ENCODE measurements around the gene HIC2. TPM values are rescaled to one million over a fixed set of nuclear protein-coding genes. Genes with fewer than 3 reads are reported as not detected.
"Not testable (repeated sequence)": the region's sequence is repeated elsewhere in the genome, so short reads cannot be mapped to it uniquely, and the experiment has no call there.

The HIC2 gene
- total and polyA plus RNA-seq, 10 of the 15 experiments (the other 5 are each of a cell fraction or from before 2014, with no cell fraction given) = 0.11 to 5.0 (median 1.4) TPM

DNA sequence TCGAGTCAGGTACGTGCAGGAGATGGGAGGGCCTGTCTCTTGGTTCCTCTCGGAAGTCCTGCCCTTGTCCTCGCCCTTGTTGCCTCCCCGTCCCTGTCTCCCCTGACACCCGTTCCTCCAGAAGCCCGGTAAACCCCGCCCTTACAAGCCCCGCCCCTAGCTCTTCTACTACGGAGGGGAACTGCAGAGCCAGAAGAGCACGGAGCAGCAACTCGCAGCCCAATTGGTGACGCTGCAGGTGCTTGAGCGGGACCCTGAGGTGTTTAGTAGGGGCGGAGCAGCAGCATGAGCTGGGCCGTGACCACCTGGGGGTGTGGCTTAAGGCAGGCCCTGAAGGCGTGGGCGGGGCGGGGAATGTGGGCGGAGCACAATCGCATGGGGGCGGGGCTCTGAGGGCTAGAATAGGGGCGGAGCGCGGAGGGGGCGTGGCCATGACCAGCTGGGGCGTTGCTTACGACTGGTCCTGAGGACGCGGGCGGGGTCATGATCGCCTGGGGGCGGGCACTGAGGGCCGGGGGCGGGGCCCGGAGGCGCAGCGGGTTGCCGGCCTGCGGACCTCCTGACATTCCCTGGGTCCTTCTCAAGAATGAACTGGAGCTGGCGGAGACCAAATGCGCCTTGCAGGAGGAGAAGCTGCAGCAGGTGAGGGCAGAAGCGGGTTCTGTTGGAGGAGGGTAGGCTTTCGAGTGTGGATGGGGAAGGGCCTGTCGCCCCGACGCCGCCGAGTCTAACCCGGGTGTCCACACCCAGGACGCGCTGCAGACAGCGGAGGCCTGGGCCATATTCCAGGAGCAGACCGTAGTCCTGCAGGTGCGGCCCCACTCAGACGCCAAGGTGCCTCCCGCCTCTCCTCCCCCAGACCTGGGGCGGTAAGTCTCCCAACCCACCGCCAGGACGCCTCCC, 51.3 kb downstream of the HIC2 start:
- ATAC-seq (peak; percentile 95), FAIRE-seq (peak; percentile 27), DNase-seq (ENCODE audit: low read depth, low spot score) (peak; percentile 86)
- RAD21 ChIA-PET (ENCODE audit: unreplicated experiment); H3K4me2 ChIP-seq (ENCODE audit: control insufficient read depth, insufficient read depth); in situ Hi-C loops (cut with MboI); H3K9me3 ChIP-seq (replicated peaks; ENCODE audit: control insufficient read depth, insufficient read depth, low read length); POLR2A ChIA-PET; intact Hi-C loops (cut with micrococcal nuclease; ENCODE audit: unreplicated experiment); CTCF ChIA-PET; H3K27me3 ChIP-seq (replicated peaks in 1 of 2; ENCODE audit: control insufficient read depth in 2 of 2, insufficient read depth in 2 of 2, low read length in 1 of 2); H3K9ac ChIP-seq (ENCODE audit: control insufficient read depth, insufficient read depth, low read length); H3K4me1 ChIP-seq (ENCODE audit: control insufficient read depth, insufficient read depth, low read length); SMC1A ChIA-PET (ENCODE audit: uncharacterized antibody, unreplicated experiment); H3K36me3 ChIP-seq (ENCODE audit: control insufficient read depth in 2 of 2, insufficient read depth in 2 of 2, low read length in 1 of 2); H4K20me1 ChIP-seq (ENCODE audit: control insufficient read depth, insufficient read depth); H3K79me2 ChIP-seq (ENCODE audit: control insufficient read depth, insufficient read depth, low read length); H3K4me3 ChIP-seq; H3K27ac ChIP-seq (ENCODE audit: control insufficient read depth, insufficient read depth); BruUV-seq (replicated peaks): not testable (repeated sequence)
- 3% methylated on average over 11 of the region's 60 CpGs for WGBS (ENCODE audit: insufficient coverage, insufficient replicate concordance, low lambda C conversion rate, missing lambda C conversion rate)
- H2AFZ ChIP-seq (ENCODE audit: control insufficient read depth, low read depth, low read length) = peak overlapping the region; percentile 29

DNA sequence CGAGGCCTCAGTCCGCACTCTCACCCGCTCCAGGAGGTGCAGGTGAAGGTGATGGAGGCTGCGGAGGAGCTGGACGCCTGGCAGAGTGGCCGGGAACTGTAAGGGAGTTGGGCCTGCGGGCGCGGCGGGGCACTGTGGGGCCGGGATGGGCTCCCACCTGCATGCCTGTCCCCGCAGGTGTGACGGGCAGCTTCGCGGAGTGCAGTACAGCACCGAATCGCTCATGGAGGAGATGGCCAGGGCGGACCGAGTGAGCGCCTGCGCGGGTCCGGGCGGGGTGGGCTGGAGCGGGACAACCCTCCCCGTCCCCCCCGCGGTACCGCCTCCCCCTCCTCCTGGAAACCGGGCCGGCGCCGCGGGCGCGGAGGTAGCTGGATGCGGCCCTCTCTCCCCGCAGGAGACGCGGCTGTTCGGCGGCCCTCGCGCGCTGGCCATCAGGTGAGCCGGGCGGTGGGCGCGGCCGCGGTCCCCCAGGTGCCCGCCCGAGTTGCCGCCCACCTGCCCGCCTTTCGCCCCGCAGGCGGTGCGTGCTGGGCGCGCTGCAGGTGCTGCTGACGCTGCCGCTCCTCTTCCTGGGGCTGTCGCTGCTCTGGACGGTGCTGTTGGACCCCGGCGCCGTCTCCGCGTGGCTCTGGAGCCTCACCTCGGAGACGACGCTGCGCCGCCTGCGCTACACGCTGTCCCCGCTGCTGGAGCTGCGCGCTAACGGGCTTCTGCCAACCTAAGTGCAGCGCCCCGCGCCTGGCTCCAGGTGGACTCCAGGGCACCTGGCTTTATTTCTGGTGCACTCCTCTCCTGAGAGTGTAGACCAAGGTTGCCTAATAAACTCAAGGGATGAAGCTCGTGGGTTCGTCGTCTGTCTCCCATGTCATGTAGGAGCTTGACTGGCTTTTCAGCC, 52.2 kb downstream of the HIC2 start:
- SMC1A ChIA-PET (ENCODE audit: uncharacterized antibody, unreplicated experiment); H4K20me1 ChIP-seq (ENCODE audit: control insufficient read depth, insufficient read depth); H3K27me3 ChIP-seq (replicated peaks in 1 of 2; ENCODE audit: control insufficient read depth in 2 of 2, insufficient read depth in 2 of 2, low read length in 1 of 2); H3K36me3 ChIP-seq (ENCODE audit: control insufficient read depth in 2 of 2, insufficient read depth in 2 of 2, low read length in 1 of 2); in situ Hi-C loops (cut with MboI); BruUV-seq (replicated peaks); H2AFZ ChIP-seq (ENCODE audit: control insufficient read depth, low read depth, low read length); RAD21 ChIA-PET (ENCODE audit: unreplicated experiment); DNase-seq (ENCODE audit: low read depth, low spot score); H3K9me3 ChIP-seq (replicated peaks; ENCODE audit: control insufficient read depth, insufficient read depth, low read length); intact Hi-C loops (cut with micrococcal nuclease; ENCODE audit: unreplicated experiment); CTCF ChIA-PET; FAIRE-seq; H3K4me2 ChIP-seq (ENCODE audit: control insufficient read depth, insufficient read depth); H3K79me2 ChIP-seq (ENCODE audit: control insufficient read depth, insufficient read depth, low read length); H3K4me1 ChIP-seq (ENCODE audit: control insufficient read depth, insufficient read depth, low read length); H3K4me3 ChIP-seq; POLR2A ChIA-PET; ATAC-seq; H3K9ac ChIP-seq (ENCODE audit: control insufficient read depth, insufficient read depth, low read length); H3K27ac ChIP-seq (ENCODE audit: control insufficient read depth, insufficient read depth): not testable (repeated sequence)
- WGBS (ENCODE audit: insufficient coverage, insufficient replicate concordance, low lambda C conversion rate, missing lambda C conversion rate) = 43% methylated on average over 27 of the region's 87 CpGs

DNA sequence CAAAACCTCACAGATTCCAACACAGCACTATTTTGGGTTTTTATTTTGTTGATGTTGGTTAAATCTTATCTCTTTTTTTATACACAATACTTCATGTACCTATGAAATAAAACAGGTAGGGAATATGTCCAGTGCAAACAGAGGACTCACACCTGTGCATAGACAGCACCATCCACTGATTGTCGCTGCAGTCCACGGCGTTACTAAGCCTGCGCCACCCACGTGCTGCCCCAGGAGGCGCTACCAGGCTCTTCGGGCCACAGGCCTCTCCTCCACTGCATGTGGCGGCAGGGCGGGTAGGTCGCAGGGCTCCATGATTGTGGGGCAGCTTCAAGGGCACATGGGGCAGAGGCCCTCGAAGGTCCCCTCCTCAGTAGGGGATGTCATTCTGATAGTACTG, 55.8 kb downstream of the HIC2 start:
- H3K4me2 ChIP-seq (ENCODE audit: control insufficient read depth, insufficient read depth); H3K27ac ChIP-seq (ENCODE audit: control insufficient read depth, insufficient read depth); ATAC-seq; RAD21 ChIA-PET (ENCODE audit: unreplicated experiment); H3K4me3 ChIP-seq; H2AFZ ChIP-seq (ENCODE audit: control insufficient read depth, low read depth, low read length); POLR2A ChIA-PET; H3K36me3 ChIP-seq (ENCODE audit: control insufficient read depth in 2 of 2, insufficient read depth in 2 of 2, low read length in 1 of 2); H3K9ac ChIP-seq (ENCODE audit: control insufficient read depth, insufficient read depth, low read length); in situ Hi-C loops (cut with MboI); DNase-seq (ENCODE audit: low read depth, low spot score); H3K79me2 ChIP-seq (ENCODE audit: control insufficient read depth, insufficient read depth, low read length); SMC1A ChIA-PET (ENCODE audit: uncharacterized antibody, unreplicated experiment); H3K4me1 ChIP-seq (ENCODE audit: control insufficient read depth, insufficient read depth, low read length); intact Hi-C loops (cut with micrococcal nuclease; ENCODE audit: unreplicated experiment); H3K9me3 ChIP-seq (replicated peaks; ENCODE audit: control insufficient read depth, insufficient read depth, low read length); CTCF ChIA-PET; H3K27me3 ChIP-seq (replicated peaks in 1 of 2; ENCODE audit: control insufficient read depth in 2 of 2, insufficient read depth in 2 of 2, low read length in 1 of 2); FAIRE-seq; H4K20me1 ChIP-seq (ENCODE audit: control insufficient read depth, insufficient read depth); BruUV-seq (replicated peaks): not testable (repeated sequence)
- no CpG with 5 or more reads among the region's 11 CpGs for WGBS (ENCODE audit: insufficient coverage, insufficient replicate concordance, low lambda C conversion rate, missing lambda C conversion rate)

DNA sequence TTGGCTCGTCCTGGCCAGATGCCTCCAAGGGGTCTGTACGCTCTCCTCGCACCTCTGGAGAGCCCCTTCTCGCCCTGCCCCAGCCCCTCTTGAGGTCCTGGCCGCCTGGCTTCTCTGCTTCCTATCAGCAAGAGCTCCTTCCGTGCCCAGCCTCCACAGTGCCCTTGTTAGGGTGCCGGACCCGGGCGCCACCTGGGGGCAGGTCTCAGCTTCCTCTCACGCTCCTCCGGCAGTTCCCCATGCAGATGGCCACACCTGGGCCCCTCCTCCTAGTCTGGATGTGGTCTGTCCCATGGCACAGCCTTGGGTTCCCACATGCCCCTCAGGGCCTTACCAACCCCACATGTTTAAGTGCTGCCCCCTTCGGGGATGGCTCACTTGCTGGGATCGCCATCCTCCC, 56.5 kb downstream of the HIC2 start:
- H3K27me3 ChIP-seq (replicated peaks in 1 of 2; ENCODE audit: control insufficient read depth in 2 of 2, insufficient read depth in 2 of 2, low read length in 1 of 2); ATAC-seq; POLR2A ChIA-PET; H3K36me3 ChIP-seq (ENCODE audit: control insufficient read depth in 2 of 2, insufficient read depth in 2 of 2, low read length in 1 of 2); H3K9ac ChIP-seq (ENCODE audit: control insufficient read depth, insufficient read depth, low read length); intact Hi-C loops (cut with micrococcal nuclease; ENCODE audit: unreplicated experiment); H3K4me1 ChIP-seq (ENCODE audit: control insufficient read depth, insufficient read depth, low read length); H3K27ac ChIP-seq (ENCODE audit: control insufficient read depth, insufficient read depth); RAD21 ChIA-PET (ENCODE audit: unreplicated experiment); H3K79me2 ChIP-seq (ENCODE audit: control insufficient read depth, insufficient read depth, low read length); H3K4me3 ChIP-seq; H4K20me1 ChIP-seq (ENCODE audit: control insufficient read depth, insufficient read depth); H3K4me2 ChIP-seq (ENCODE audit: control insufficient read depth, insufficient read depth); FAIRE-seq; in situ Hi-C loops (cut with MboI); H2AFZ ChIP-seq (ENCODE audit: control insufficient read depth, low read depth, low read length); H3K9me3 ChIP-seq (replicated peaks; ENCODE audit: control insufficient read depth, insufficient read depth, low read length); SMC1A ChIA-PET (ENCODE audit: uncharacterized antibody, unreplicated experiment); DNase-seq (ENCODE audit: low read depth, low spot score); BruUV-seq (replicated peaks); CTCF ChIA-PET: not testable (repeated sequence)
- no CpG with 5 or more reads among the region's 13 CpGs for WGBS (ENCODE audit: insufficient coverage, insufficient replicate concordance, low lambda C conversion rate, missing lambda C conversion rate)

Data from GM12878 (cell line).